Adrenal gland (tissue), 12 donors: ENCODE results near the gene FGD6. TPM values are rescaled to one million over a fixed set of nuclear protein-coding genes. Genes with fewer than 3 reads are reported as not detected.

Source experiments
- DNase-seq, 7 donors: peaks; one replicate each; pipeline ENCODE4 v3.0.0-alpha.2; 2019 to 2020
- H3K27ac ChIP-seq, 5 donors: fragments of 200-600 bp; sonication (generic) in 4 of 5; 1 replicate in 3 of 5; 2 replicates in 2 of 5; pipeline versions ENCODE4 v1.5.1 to v1.8.0; 2016 to 2020; ENCODE audit warnings: mild to moderate bottlenecking in 1 of 5
- H3K27me3 ChIP-seq: fragments of 200-600 bp; 2 replicates; pipeline ENCODE4 v1.8.0; 2021
- H3K36me3 ChIP-seq, 2 donors: fragments of 200-600 bp; replicated peaks in 1 of 2; 1 replicate in 1 of 2; 2 replicates in 1 of 2; pipeline versions ENCODE4 v1.5.1 to v1.8.0; 2018 to 2022
- H3K4me1 ChIP-seq, 2 donors: fragments of 200-600 bp; replicated peaks in 1 of 2; 1 replicate in 1 of 2; 2 replicates in 1 of 2; pipeline versions ENCODE4 v1.5.1 to v1.8.0; 2018 to 2021
- H3K4me3 ChIP-seq, 4 donors: fragments of 200-600 bp; sonication (generic) in 3 of 4; one replicate each; pipeline ENCODE4 v1.5.1; 2016 to 2018
- H3K9me3 ChIP-seq, 3 donors: fragments of 200-600 bp; sonication (generic) in 1 of 3; replicated peaks in 1 of 3; 1 replicate in 2 of 3; 2 replicates in 1 of 3; pipeline versions ENCODE4 v1.5.1 to v1.8.0; 2016 to 2021
- POLR2A ChIP-seq, 2 donors: fragments of 450-650 bp; IDR thresholded peaks; one replicate each; pipeline ENCODE4 v1.6.1; 2017; ENCODE audit warnings: antibody characterized with exemption in 2 of 2, mild to moderate bottlenecking in 2 of 2, moderate library complexity in 1 of 2
- WGBS, 4 donors: extraction: QIAGEN DNeasy Blood & Tissue Kit in 2 of 4; methylation state at CpG; one replicate each; pipeline versions ENCODE4 v1.1.5 to v1.1.7; 2013 to 2017; 5-methylcytosine and 5-hydroxymethylcytosine counted together
- intact Hi-C, 2 donors: fragments of 100-400 bp; cut with DNase I; formaldehyde crosslinking; loops; one replicate each; pipeline versions ENCODE4 v1.14.1 to v1.15.0; 2022 to 2023
- polyA plus RNA-seq, 3 donors: library from polyadenylated mRNA; stranded (reverse); fragments of 200-250 nt in 2 of 3; fragments of 350-450 nt in 1 of 3; fragmentation: Illumina TruSeq in 1 of 3; extraction: RNeasy Lipid Tissue Mini Kit (QIAGEN cat#74804) in 1 of 3; gene quantifications; one replicate each; pipeline ENCODE4 v1.2.3, GENCODE V29; 2013 to 2014
- total RNA-seq, 9 donors: library from RNA; depleted of rRNA in 4 of 9; stranded (reverse); fragments of >200 nt in 4 of 9; fragments of 120-200 nt in 1 of 9; fragmentation: NEBNext Ultra II Directional in 1 of 9; extraction: Animal tissue kit (Norgen Biotek cat#: 25700) in 1 of 9; gene quantifications; one replicate each; pipeline versions ENCODE4 v1.1.0 to v1.2.4, GENCODE V29; 2013 to 2023
- TF ChIP-seq, protein P1 (sequence below), 6 experiments: fragments of 450-650 bp in 4 of 6; fragments of 200-600 bp in 2 of 6; sonication (generic) in 1 of 6; IDR thresholded peaks; 1 replicate in 5 of 6; 2 replicates in 1 of 6; pipeline versions ENCODE4 v1.5.1 to v1.8.0; 2016 to 2021; ENCODE audit warnings: antibody characterized with exemption in 6 of 6, mild to moderate bottlenecking in 2 of 6, moderate library complexity in 1 of 6
- donor health status: healthy with polysubstance abuse.
- donor health status: Bipolar disorder and iron deficiency.
- donor health status: DM: yes; HTN: yes; CAD: no.
- donor health status: DM: no; HTN: no; CAD: no.
- donor health status: DM: no; HTN: no; CAD: no.
- donor health status: DM: yes; HTN: yes; CAD: no.

The FGD6 gene
- total and polyA plus RNA-seq, 12 donors = 2.3 to 33.9 (median 18.1) TPM

DNA sequence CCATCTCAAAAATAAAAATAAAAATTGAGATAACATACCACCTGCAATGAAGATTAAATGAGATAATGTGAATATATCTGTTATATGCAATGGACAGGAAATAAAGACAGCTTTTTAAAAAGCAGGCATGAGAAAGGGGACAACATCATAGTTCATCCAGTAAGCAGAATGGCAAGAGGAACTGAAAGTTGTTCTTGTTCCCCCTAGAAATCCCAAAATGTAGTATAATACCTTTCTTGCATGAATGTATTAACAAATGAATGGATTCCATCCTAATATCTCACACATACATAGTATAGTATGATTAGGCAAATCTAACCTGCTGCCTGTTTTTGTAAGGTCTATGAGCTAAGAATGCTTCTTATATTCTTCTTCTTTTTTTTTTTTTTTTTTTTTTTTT is 31.4 kb downstream of the FGD6 start:
- DNase-seq = no peak
- peaks cover 7 to 13% of the 10 kb centered on the region in 2 donors for H3K4me1 ChIP-seq
- no peak overlapping the region for H3K27ac ChIP-seq
- H3K4me3 ChIP-seq = no peak overlapping the region
- H3K36me3 ChIP-seq = no peaks in the 10 kb centered on the region
- no peaks in the 10 kb centered on the region for H3K9me3 ChIP-seq
- TF ChIP-seq, protein P1, sequence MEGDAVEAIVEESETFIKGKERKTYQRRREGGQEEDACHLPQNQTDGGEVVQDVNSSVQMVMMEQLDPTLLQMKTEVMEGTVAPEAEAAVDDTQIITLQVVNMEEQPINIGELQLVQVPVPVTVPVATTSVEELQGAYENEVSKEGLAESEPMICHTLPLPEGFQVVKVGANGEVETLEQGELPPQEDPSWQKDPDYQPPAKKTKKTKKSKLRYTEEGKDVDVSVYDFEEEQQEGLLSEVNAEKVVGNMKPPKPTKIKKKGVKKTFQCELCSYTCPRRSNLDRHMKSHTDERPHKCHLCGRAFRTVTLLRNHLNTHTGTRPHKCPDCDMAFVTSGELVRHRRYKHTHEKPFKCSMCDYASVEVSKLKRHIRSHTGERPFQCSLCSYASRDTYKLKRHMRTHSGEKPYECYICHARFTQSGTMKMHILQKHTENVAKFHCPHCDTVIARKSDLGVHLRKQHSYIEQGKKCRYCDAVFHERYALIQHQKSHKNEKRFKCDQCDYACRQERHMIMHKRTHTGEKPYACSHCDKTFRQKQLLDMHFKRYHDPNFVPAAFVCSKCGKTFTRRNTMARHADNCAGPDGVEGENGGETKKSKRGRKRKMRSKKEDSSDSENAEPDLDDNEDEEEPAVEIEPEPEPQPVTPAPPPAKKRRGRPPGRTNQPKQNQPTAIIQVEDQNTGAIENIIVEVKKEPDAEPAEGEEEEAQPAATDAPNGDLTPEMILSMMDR (IDR thresholded peaks at IDR 0.05) = no peak
- TF ChIP-seq POLR2A (IDR thresholded peaks at IDR 0.05) = no peak
- H3K27me3 ChIP-seq = no peaks in the 10 kb centered on the region
- intact Hi-C loops = no loop called here

- Histone ChIP-seq H3K4me3 (no peak overlapping the region), H3K4me1 (peaks cover 7 to 13% of the 10 kb centered on the region in 2 donors), H3K27me3 (no peaks in the 10 kb centered on the region), H3K36me3 (no peaks in the 10 kb centered on the region), H3K9me3 (no peaks in the 10 kb centered on the region), H3K27ac (no peak overlapping the region)
- intact Hi-C loops = no loop called here
- TF ChIP-seq, protein P1 (IDR thresholded peaks at IDR 0.05) = no peak
- TF ChIP-seq POLR2A (IDR thresholded peaks at IDR 0.05) = no peak
- DNase-seq = no peak
- WGBS, 4 donors = 76 to 86% (median 77%) methylated on average over 8 of the region's 8 CpGs
Measured at GRCh38 chr12:95185072-95185471, 32.2 kb downstream of the FGD6 start.

- Histone ChIP-seq H3K27me3 (no peaks in the 10 kb centered on the region), H3K4me3 (no peak overlapping the region), H3K36me3 (no peaks in the 10 kb centered on the region), H3K27ac (no peak overlapping the region), H3K4me1 (peaks cover 7 to 13% of the 10 kb centered on the region in 2 donors), H3K9me3 (no peaks in the 10 kb centered on the region)
- DNase-seq = no peak
- TF ChIP-seq, protein P1 (IDR thresholded peaks at IDR 0.05) = no peak
- no peak for TF ChIP-seq POLR2A (IDR thresholded peaks at IDR 0.05)
- intact Hi-C loops = no loop called here
Measured at GRCh38 chr12:95184121-95184520, 33.1 kb downstream of the FGD6 start.

DNA sequence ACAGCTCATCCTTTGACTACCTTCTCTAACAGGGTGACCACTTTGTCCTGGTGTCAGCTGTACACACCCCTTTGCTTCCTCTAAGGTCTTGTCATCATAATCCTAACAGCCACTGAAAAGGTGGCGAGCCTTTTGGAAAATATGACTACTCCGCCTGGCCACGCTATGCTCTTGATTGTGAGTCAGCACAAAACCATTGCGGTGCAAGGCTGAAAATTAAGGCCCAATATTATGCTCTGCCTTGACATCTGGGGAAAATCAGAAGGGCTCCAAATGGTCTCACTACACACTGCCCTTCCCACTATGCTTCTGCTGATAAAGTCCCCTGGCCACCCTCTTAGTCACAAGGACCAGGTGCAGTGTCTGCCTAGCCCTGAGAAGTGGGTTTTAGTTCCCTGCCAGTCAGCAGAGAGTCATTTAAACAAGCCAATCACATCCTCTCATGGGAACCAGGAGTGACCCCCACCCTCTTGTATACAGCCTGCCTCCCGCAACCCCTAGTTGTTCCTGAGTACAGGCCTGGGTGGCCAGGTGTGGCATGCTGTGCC is 34.3 kb downstream of the FGD6 start:
- WGBS, 4 donors = 69 to 73% (median 73%) methylated on average over 5 of the region's 5 CpGs
- Histone ChIP-seq H3K4me3 (no peak overlapping the region), H3K27me3 (no peaks in the 10 kb centered on the region), H3K4me1 (peaks cover 2 to 4% of the 10 kb centered on the region in 2 donors), H3K36me3 (no peaks in the 10 kb centered on the region), H3K27ac (peak overlapping the region in 4 of 5 donors; percentile 3 to 84 (median 49)), H3K9me3 (no peaks in the 10 kb centered on the region)
- intact Hi-C loops = no loop called here
- DNase-seq = peak in 6 of 7 donors; percentile 40 to 80 (median 63)
- TF ChIP-seq, protein P1 (IDR thresholded peaks at IDR 0.05) = no peak
- TF ChIP-seq POLR2A (IDR thresholded peaks at IDR 0.05) = no peak
